HG02840 (cell line): ENCODE measurements around the gene ANKIB1.
"Not testable (repeated sequence)": the region's sequence is repeated elsewhere in the genome, so short reads cannot be mapped to it uniquely, and the experiment has no call there.

Experiments
- ATAC-seq: cut with Tn5 transposase; IDR thresholded peaks from one replicate; pipeline ENCODE4 v1.9.1; 2021; ENCODE audit warnings: mild to moderate bottlenecking, moderate library complexity, moderate number of reproducible peaks; ENCODE audit not compliant: unreplicated experiment, low FRiP score

Gene ANKIB1

DNA sequence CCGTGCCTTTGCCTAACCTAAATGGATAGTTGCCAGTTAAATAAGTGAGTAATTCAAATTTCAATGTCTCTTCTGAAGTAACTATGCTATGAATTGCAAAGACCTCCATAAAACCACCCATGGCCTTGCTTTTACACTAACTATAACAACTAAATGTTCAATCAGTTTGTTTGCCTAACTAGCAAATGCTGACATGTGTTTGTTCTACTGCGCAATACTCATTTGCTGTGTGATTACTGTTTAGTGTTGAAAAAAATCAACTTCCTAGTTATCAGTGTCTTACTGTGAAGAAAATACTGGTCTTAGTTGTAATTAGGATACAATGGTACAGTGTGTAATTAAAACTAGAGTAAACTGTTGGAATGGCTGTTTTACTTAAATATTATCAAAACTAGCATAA, 154.2 kb downstream of the ANKIB1 start:
- no peak for ATAC-seq

DNA sequence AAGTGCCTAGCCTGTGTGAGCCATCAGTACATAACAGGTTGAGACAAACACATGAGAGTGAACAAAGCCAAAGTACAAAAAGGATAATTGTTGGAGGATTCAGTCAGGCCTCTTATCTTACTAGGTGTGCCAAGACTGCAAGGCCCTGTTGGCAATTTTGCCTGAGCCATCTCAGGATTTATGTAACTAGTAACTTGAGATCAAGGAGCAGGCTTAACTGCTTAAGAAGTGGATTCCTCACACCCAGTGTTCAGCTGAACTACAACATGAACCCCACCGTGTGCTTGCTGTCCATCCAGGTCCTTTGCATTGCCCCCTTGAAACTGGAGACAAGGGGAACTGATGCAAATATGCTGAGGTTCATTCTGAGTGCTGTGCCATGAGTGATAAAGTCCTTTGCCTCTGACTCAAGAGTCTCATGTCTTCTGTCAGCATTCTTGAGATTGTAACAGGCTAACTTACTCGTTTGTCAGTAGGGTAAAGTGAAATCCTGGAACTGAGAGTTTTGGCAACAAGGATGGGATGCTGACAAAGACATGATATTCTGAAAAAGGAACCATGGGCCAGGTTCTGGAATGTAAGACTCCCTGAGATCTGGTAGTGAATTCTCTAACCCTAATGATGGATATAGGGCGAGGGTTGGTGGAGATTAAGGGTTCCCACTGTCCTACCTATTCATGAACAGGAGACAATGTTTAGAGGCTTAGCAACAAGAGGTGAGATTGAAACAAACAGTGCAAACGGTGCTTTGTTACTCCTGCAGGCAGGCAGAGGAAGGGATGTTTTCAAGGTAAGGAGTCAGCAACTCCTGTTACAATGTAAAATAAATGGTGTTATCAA, 157.4 kb downstream of the ANKIB1 start:
- no peak for ATAC-seq

DNA sequence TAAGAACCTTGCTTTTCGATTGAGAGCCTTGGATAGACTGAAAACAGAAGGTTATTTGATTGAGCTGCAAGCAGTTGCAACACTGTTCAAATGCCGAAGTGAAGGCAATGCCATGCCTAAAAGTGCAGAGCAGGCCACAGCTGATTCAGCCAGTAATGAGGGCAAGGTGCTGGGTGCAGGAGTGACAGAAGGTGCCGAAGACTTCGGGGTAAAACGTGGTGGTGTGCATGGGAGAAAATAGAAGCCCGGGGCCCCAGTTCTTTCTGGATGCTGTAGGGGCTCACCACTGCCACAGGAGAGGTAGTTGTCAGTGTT, 157.9 kb downstream of the ANKIB1 start:
- ATAC-seq: no peak

DNA sequence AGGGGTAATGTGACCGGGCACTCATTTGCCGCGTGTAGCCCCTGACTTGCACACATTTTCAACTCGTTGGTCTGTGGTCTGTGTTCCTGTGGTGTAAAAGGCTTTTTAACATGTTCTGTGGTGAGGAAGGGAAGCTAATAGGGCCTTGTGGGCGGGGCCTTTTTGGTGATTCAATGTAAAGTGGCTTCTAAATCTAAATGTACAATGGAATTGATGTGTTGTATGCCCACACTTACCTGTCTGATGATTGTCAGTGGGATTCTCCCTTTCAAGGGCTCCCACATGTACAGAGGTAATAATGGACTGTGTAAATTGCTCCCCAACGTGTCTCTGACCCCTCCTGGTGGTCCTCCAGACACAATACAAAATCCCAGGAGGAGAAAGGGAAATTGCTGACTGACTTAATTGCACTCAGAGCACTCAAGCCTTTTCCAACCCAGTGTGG, 158.4 kb downstream of the ANKIB1 start:
- ATAC-seq: no peak

DNA sequence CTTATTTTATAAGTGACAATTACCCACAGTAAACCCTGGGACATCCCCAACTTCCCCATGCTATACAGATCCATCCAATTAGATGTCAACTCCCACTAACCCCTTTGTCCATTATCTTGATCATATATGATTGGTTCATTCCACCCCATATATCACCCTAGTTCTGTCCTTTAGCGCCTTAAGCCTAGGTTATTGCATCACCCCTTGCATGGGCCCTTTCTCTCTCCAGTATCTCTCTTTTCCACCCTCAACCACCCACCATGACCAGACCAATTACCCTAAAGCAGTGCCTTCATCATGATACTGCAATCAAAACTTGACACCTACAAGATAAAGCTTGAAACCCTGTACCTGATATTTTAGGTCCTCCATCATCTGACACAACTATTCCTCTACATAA, 163.6 kb downstream of the ANKIB1 start:
- ATAC-seq: no peak

DNA sequence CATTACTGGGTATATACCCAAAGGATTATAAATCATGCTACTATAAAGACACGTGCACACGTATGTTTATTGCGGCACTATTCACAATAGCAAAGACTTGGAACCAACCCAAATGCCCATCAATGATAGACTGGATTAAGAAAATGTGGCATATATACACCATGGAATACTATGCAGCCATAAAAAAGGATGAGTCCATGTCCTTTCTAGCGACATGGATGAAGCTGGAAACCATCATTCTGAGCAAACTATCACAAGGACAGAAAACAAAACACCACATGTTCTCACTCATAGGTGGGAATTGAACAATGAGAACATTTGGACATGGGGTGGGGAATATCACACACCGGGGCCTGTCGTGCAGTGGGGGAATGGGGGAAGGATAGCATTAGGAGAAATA, 164.4 kb downstream of the ANKIB1 start:
- not testable (repeated sequence) for ATAC-seq

DNA sequence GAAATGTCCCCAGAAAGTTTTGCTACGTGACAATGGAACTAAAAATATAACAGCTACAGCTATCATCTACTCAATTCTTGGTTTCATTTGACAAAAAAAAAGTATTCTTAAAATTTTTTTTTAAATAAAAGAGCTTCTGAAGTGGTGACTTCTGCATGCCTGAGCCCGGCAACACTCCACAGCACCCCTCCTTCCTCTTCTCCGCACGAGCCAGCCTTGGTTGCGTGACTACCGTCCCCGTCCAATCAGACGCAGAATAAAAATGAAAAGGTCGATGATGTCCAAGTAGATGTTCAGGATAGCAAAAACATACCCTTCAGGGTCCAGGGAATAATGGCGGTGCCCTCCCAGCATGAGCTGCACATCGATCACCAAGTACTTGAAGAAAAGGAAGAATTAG, 167.0 kb downstream of the ANKIB1 start:
- ATAC-seq: no peak

DNA sequence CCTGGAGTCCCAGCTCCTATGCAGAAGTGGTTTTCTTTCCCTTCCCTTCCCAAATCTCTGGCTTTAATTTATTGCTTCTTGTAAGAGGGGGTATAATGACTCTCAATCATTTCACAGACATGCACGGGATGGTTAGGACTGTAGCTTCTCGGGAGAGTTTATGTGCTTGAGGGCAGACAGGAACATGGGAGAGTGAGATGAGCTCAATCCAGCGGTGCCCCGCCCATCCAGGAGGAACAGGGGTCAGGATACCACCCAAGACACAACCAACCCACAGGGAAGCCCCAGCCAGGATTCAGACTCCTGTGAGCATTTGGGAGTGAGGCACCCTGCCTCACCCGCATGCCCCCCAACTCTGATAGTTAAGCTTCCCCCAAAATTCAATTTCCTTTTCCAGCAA, 167.8 kb downstream of the ANKIB1 start:
- ATAC-seq: no peak

DNA sequence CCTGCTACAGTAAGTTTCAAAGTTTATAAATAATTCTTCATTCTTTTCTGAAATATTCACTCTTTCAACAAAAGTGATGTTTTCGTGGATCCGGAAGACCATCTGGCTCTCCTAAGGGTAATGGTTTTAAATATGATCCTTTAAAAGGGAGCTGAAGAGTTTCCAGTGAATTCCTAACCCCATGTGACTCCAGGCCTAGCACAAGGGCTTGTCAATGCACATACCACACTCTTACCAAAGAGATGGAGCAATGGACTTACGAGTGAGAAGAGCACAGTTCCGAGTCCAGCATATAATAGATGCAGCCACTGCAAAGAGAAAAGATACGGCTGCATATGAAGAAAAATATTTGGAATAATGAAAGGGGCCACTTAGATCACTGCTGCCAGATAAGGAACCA, 169.5 kb downstream of the ANKIB1 start:
- ATAC-seq: no peak

DNA sequence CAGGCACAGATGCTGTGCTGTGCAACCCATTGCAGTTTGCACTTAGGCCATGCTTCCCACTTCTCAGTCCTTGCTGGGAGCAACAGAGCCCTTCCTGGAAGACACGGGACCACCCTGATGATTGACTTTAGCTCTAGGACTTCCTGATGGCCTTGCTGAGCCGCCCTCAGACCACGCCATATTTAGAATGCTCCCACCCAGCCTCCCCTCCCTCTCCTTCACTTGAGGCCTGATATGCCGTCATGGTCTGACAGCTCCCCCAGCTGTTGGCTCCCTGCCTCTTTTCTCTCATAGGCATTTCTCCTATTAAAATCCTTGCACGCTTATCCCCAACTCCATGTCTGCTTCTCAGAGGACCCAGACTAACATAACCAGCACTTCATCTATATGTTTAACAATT, 172.1 kb downstream of the ANKIB1 start:
- no peak for ATAC-seq

DNA sequence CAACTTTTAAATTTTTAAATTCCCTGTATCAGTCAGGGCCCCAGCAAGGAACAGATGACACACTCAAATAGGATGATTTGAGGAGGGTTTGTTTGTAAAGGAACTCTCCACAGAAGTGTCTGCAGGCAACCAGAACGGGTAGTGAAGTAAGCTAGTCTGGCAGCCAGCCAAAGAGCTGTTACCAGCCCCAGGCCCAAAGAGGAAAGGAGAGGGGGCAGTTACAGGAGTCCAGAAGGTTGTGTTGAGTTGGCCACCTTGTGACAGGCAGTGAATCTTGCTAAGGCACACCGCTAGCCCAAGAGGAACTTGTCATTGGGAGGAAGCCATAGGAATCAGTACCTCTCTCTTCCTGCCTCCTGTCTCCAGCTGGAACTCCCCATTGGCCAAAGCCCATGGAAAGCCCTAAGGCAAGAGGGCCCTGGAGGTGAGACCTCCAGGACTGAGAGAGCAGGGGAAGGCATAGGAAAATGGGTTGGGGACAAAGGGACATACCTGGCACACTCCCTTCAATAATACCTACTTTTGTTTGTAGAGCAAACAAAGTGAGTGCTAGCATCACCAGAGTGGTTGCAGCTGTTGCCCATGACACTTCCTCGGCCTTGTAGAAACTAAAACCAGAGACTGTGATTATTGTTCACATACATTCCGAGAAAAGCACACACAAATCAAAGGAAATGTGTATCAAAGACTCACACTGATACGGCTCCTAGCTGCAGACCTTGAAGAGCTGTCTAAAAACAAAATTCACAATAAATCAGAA, 176.1 kb downstream of the ANKIB1 start:
- ATAC-seq: no peak

DNA sequence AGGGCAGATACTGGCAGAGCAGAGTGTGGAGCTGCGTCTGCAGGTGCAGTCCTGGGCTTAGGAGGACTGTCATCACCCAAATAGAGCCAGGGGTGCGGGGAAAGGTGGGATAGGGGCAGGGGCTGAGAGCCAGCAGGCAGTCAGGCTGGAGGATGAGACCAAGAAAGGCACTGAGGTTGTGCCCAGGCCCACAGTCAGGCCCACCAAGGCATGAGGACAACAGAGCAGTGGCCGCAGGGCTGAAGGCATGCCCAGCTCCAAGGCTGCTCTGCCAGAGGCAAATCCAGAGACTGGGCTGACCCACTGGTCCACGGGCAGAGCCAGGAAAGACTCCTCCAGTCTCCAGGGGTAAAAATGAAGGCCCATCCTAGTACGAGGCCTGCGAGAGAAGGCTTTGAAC, 177.2 kb downstream of the ANKIB1 start:
- ATAC-seq: no peak

DNA sequence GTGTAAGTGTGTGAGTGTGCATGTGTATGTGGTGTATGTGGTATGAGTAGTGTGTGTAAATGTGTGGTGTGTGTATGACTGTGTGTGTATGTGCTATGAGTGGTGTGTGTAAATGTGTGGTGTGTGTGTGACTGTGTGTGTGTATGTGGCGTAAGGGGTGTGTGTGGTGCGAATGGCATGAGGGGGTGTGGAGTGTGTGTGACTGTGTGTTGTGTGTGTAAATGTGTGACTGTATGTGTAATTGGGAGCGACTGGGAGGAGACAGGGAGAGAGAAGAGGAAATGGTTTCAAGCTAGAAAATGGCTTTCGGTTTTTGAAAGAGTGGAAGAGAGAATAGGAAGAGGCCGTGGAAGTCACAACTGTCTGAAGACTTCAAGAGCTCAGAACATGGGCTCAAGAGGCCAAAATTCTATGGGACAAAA, 177.9 kb downstream of the ANKIB1 start:
- no peak for ATAC-seq

DNA sequence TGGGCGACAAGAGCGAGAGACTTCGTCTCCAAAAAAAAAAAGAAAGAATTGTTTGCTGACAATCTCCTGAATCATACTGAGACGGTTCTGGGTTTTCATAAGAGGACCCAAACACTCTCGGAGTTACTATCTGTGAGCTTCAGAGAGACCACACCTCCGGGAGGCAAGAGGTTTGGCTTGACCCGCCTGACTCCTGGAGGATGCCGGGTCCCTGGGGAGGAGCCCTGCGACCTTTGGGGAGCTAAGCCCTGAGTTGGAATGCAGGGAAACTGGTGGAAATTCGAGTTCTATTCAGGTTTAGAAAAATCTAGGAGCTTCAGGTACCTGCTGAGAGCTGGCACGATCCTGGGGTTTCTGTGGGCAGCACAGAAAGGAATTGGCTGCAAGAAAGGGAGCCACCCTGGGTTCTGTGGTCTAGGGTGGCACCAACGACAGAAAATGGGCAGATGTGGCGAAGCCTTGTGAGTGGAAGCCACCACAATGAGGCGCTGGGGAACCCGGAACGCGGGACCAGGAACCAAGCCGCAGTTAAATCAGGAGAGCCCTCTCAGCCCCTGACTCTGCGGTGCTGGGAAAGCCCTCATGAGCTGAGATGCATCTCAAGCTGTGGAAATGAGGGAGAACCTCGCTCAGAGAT, 179.7 kb downstream of the ANKIB1 start:
- no peak for ATAC-seq

DNA sequence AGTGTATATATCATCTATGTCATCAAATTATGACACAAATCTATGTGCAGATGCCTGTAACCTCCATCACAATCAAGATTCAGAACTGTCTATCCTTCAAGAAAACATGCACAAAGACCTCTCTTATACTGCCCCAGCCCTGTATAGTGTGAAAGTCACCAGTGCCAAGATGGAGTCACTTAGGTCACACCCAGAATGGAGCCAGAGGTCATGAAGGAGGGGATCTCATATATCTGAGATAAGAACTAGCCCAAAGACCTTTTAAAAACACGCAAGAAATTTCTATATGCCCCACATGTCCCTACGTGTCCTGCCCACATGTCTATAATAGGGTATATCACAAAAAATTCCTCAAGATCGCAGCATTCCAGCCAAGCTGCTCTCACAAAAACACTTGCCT, 181.4 kb downstream of the ANKIB1 start:
- no peak for ATAC-seq

DNA sequence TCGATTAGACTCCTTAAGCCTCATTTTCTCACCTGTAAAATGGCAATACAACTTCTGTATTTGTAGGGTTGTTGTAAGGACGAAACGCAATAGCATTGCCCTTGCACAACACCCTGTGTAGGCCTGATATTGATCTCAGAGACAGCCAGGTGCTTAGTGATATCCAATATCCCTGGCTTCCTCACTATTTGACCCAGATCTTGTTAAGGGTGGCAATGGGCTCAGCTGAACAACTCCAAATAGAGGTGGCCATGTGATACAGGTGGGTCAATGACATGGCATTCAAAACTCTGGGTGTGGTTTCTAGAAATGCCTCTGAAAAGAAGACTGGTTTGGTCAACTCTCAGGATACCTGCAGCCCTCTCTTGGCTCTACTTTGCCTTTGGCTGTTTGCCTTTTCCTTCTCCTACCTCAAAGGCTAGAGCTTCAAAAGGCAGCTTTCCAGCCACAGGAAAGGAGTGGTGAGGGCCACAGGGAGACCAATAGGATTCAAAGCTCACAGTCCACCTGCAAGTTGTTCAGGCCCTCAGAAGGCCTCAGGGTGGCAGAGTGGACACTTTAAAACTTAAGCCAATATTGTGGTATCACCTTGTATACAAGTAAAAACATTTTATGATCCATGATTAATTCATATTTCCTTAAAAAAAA, 186.6 kb downstream of the ANKIB1 start:
- ATAC-seq: no peak

DNA sequence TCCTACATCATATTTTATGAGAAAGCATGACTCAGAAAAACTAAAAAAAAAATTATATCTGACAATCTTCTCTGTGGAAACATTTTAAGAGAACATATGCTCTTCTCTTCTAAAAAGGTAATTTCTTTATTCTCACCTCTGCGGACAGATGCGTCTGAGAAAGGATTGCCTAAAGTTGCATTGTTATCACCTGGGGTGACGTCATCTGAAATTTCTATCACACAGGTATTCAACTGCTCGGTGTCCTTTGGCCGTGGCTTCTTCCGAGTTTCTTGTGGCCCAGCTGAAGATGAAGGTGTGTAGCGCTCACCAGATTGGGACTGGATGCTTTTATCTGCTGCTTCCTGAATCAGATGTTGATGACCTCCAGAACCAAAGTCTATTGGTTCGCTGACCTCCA, 187.2 kb downstream of the ANKIB1 start:
- no peak for ATAC-seq

DNA sequence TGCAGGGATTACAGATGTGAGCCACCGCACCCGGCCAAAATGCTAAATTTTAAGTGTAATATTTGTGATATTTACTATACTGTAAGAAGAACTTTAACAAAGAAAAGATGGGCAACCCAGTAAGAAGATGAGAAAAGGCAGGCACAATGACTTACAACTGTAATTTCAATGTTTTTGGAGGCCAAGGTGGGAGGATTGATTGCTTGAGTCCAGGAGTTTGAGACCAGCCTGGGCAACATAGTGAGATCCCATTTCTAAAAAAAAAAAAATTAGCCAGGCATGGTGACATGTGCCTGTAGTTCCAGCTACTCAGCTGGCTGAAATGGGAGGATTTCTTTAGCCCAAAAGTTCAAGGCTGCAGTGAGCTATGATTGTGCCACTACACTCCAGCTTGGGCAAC, 189.8 kb downstream of the ANKIB1 start:
- no peak for ATAC-seq

DNA sequence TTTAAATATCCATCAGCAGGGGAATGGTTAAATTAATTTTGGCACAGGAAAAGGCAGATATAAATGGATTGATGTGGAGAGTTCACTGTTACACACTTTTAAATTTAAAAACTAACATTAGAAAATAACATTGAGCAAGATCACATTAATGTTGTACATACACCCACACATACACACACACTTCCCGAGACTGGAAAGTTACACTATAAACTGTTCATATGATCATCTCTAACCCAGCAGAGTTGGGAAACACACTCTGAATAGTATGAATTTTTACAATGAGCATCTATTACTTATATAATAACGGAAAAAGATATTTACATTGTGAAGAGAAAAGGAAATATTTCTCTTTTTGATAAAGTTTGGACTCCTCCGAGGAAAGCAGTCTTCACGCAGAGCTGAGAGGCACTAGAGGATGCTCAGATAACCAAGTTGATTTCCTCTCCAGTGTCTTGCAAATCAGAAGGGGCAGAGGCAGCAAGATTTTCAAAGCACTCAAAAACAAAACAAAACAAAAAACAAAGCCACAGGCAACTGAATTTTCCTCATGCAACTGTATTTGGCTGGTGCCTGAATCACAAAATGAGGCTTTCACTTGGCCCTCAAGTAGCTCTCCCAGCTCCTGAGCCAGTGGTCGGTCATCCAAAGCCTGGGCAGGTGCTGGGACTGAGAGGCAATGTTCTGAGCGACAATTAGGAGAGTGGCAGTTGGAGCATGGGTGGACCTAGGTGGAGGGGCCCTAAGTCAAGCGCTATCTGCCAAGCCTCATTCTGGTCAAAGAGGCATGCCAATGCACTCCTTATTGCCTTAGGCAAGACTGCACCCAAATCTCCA, 191.1 kb downstream of the ANKIB1 start:
- no peak for ATAC-seq

DNA sequence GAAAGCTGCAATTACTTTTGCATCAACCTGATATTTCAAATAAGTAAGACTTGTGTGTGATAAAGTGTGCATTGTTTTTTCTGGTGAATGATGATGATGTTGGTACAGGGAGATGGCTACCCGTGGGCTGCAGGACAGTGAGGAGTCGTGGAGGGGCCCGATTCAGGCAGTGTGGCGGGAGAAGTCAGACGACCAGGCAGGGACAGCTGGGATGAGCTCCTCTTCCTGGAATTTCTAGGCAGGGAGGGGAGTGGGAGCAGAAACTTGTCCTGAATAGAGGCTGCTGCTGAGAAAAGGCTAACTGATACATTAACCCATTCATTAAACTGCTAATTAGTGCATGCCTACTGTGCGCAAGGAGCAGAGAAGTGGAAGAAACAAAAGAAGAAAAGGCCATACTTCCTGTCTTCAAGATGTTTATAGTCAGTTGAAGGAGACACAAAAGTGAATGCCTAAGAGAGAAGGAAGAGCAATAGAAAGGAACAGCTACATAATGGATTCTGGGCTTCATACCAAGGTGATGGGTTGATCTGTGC, 192.2 kb downstream of the ANKIB1 start:
- no peak for ATAC-seq
